Measurements from ENCODE around the gene NHS. TPM values are rescaled to one million over a fixed set of nuclear protein-coding genes. Genes with fewer than 3 reads are reported as not detected.
A peak's percentile ranks its signal among the peaks of the same experiment; 100 is the strongest.

The NHS gene
- total RNA-seq, 1 donor from 2014 or later = 8.3 TPM

DNA sequence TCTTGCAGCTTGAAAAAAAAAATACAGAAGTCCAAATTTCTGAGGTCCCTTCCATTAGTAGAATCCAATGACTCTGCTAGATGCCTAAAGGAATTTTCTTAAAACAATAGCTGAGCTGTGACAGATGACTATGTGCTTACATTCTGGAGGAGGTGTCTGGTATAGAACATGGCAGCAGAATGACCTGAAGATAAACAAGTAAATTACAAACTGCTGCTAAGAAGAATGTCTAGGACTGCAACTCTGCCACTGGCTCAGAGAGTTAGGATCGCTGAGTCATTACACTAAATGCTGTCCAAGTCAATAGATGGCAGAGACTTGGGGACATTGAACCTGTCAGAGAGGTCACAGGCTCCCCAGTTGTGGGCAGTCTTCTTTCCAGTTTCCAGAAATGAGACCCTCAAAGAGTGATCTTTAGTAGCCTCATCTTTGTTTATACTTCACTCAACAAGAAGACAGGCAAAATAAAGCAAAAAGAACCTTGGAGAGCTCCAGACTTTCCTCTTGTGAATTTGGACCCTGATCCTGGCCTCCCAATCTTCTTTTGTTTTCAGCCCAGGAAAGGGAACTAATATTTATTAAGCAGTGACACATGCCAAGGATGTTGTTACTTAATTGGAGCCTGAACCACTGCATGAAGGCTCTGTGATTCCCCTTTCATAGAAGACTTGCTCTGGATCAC lies 305.9 kb downstream of the NHS start:
- H3K36me3 ChIP-seq = no peaks in the 10 kb centered on the region
- no peak for DNase-seq (ENCODE audit: extremely low spot score in 2 of 2)
- TF ChIP-seq, protein P1, sequence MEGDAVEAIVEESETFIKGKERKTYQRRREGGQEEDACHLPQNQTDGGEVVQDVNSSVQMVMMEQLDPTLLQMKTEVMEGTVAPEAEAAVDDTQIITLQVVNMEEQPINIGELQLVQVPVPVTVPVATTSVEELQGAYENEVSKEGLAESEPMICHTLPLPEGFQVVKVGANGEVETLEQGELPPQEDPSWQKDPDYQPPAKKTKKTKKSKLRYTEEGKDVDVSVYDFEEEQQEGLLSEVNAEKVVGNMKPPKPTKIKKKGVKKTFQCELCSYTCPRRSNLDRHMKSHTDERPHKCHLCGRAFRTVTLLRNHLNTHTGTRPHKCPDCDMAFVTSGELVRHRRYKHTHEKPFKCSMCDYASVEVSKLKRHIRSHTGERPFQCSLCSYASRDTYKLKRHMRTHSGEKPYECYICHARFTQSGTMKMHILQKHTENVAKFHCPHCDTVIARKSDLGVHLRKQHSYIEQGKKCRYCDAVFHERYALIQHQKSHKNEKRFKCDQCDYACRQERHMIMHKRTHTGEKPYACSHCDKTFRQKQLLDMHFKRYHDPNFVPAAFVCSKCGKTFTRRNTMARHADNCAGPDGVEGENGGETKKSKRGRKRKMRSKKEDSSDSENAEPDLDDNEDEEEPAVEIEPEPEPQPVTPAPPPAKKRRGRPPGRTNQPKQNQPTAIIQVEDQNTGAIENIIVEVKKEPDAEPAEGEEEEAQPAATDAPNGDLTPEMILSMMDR (IDR thresholded peaks at IDR 0.05) = no peak
- TF ChIP-seq POLR2AphosphoS5 (IDR thresholded peaks at IDR 0.05; ENCODE audit: insufficient read depth in 1 of 2, low read depth in 1 of 2) (no peak), POLR2A (IDR thresholded peaks at IDR 0.05) (no peak)
- intact Hi-C loops (cut with DNase I) = loop anchor here (10.0 kb wide), 1 partner anchor 436 kb away; no protein-coding TSS in a partner anchor
- H3K9me3 ChIP-seq = no peaks in the 10 kb centered on the region
- H3K4me1 ChIP-seq = peaks cover 9% of the 10 kb centered on the region
- no peak overlapping the region for H3K27ac ChIP-seq
- H3K4me3 ChIP-seq = no peak overlapping the region
- no peaks in the 10 kb centered on the region for H3K27me3 ChIP-seq

DNA sequence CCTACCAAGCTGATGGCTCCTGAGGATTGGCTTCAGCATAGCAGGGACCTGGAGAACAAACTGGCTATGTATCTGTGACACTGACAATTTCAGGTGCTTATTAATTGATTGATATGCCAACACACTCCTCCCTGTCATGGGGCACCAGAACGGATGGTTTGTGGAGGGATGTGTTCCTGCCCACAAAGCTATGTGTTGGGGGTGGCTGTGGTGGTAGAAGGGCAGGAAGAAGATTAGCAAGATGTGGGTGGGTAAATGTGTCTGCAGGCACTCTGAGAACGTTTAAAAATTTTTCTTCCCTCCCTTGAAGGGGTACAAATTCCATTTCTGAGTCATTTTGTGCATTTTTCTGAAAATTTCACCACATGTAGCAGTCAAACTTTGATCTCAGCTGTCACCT lies 307.3 kb downstream of the NHS start:
- Histone ChIP-seq H3K4me3 (no peak overlapping the region), H3K36me3 (no peaks in the 10 kb centered on the region), H3K27me3 (no peaks in the 10 kb centered on the region), H3K9me3 (no peaks in the 10 kb centered on the region), H3K4me1 (peaks cover 9% of the 10 kb centered on the region), H3K27ac (no peak overlapping the region)
- no peak for TF ChIP-seq POLR2AphosphoS5 (IDR thresholded peaks at IDR 0.05; ENCODE audit: insufficient read depth in 1 of 2, low read depth in 1 of 2)
- intact Hi-C loops (cut with DNase I) = loop anchor here (10.0 kb wide), 1 partner anchor 437 kb away; no protein-coding TSS in a partner anchor
- DNase-seq (ENCODE audit: extremely low spot score in 2 of 2) = no peak

DNA sequence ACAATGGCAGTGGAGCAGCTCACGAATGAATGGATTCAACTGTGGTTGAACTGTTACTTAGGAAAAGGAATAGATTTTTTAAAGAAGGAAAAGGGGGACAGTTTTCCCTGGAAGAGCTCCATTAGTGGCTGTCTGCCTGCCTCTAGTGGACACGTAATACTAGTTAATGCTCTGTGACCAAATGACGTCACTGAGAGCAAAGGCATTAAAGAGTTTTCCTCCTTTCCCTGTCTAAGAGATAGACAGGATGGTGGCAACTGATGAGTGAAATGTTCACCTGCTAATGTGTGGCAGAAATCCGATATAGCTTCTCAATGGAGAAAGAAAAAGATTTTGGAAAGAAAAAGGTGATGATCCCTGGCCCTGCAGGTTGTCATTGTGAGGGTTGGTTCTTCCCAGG lies 310.0 kb downstream of the NHS start:
- intact Hi-C loops (cut with DNase I) = loop anchor here (10.0 kb wide), 1 partner anchor 440 kb away; no protein-coding TSS in a partner anchor
- DNase-seq (ENCODE audit: extremely low spot score in 2 of 2) = no peak
- no peak for TF ChIP-seq POLR2A (IDR thresholded peaks at IDR 0.05)
- no peak for TF ChIP-seq POLR2AphosphoS5 (IDR thresholded peaks at IDR 0.05; ENCODE audit: insufficient read depth in 1 of 2, low read depth in 1 of 2)
- TF ChIP-seq, protein P1 (IDR thresholded peaks at IDR 0.05) = no peak

DNA sequence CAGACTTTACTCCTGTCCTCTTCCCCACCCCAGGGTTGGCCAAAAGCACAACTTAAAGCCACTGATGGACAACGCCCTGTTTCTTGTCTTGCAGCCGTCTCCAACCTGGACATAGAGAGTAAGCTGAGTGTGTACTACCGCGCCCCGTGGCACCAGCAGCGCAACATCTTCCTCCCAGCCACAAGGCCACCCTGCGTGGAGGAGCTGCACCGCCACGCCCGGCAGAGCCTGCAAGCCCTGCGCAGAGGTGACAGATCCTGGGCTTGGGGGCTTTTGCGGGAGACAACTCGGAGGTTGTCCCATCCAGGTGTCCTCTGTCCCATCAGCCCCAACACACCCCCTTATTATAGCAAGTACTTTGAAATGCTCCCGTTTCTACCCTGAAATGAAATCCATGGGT lies 312.6 kb downstream of the NHS start:
- intact Hi-C loops (cut with DNase I) = loop anchor here (10.0 kb wide), 1 partner anchor 443 kb away; no protein-coding TSS in a partner anchor
- no peak overlapping the region for H3K27ac ChIP-seq
- no peak for TF ChIP-seq POLR2AphosphoS5 (IDR thresholded peaks at IDR 0.05; ENCODE audit: insufficient read depth in 1 of 2, low read depth in 1 of 2)
- TF ChIP-seq, protein P1 (IDR thresholded peaks at IDR 0.05) = no peak

More for the DNA sequence above, 310.0 kb downstream of the NHS start:
- Histone ChIP-seq H3K36me3 (no peaks in the 10 kb centered on the region), H3K9me3 (no peaks in the 10 kb centered on the region), H3K4me3 (no peak overlapping the region), H3K4me1 (peaks cover 9% of the 10 kb centered on the region), H3K27me3 (no peaks in the 10 kb centered on the region), H3K27ac (no peak overlapping the region)

DNA sequence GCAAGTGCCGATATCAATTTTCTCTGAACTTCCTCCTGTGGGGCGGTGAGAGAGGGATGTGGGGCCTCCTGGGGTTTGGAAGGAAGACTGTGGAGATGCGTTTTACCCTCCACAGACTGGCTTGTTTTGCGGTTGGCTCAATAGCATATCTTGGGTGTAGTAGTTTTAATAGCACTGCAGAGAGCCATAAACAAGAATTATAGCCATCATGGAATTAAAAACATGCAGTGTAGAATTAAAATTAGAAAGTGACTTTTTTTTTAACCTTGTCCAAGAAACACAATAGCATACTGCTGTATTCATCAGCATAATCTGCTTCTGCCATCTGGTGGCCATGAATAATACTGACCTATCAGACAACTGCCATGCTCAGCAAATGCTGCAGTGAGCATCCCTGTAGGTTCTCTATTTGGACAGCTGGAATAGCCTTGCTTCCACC lies 315.0 kb downstream of the NHS start:
- intact Hi-C loops (cut with DNase I) = loop anchor here (10.0 kb wide), 1 partner anchor 445 kb away; no protein-coding TSS in a partner anchor
- TF ChIP-seq POLR2A (IDR thresholded peaks at IDR 0.05) (no peak), POLR2AphosphoS5 (IDR thresholded peaks at IDR 0.05; ENCODE audit: insufficient read depth in 1 of 2, low read depth in 1 of 2) (peak in 1 of 2 donors; percentile 50)
- TF ChIP-seq, protein P1 (IDR thresholded peaks at IDR 0.05) = peak; percentile 51 to 68 (median 61)
- Histone ChIP-seq H3K4me3 (no peak overlapping the region), H3K27me3 (no peaks in the 10 kb centered on the region), H3K4me1 (no peaks in the 10 kb centered on the region), H3K9me3 (no peaks in the 10 kb centered on the region), H3K27ac (no peak overlapping the region), H3K36me3 (no peaks in the 10 kb centered on the region)
- DNase-seq (ENCODE audit: extremely low spot score in 2 of 2) = no peak

More for the DNA sequence above, 312.6 kb downstream of the NHS start:
- no peak for DNase-seq (ENCODE audit: extremely low spot score in 2 of 2)
- Histone ChIP-seq H3K27me3 (no peaks in the 10 kb centered on the region), H3K9me3 (no peaks in the 10 kb centered on the region), H3K4me1 (no peaks in the 10 kb centered on the region), H3K36me3 (no peaks in the 10 kb centered on the region), H3K4me3 (no peak overlapping the region)

Data from vagina (tissue), 2 donors.